Smooth muscle cell of the brain vasculature (primary cell): Measurements from ENCODE around the gene PDGFC.

Source experiments
- DNase-seq: peaks from one replicate; pipeline ENCODE4 v3.0.0-alpha.2; 2012; ENCODE audit warnings: low read depth, low spot score

PDGFC gene

DNA sequence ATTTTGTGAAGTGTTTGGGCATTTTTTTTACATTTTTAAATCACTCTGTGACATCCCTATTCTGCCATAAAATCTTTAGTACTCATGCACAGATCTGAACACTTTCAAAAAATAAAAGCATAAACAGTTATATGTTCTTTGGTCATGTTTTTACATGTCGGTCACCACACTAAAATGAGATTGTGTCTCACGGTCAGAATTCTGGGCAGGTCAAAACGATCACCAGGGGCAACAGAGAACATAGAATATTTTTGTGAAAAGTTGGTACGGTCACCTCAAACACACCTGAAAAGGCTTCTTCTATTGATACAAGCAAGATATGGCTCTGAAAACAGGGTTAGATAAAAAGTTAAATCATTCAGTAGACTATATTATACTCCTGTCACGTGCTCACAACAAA is 189.1 kb downstream of the PDGFC start:
- no peak for DNase-seq

DNA sequence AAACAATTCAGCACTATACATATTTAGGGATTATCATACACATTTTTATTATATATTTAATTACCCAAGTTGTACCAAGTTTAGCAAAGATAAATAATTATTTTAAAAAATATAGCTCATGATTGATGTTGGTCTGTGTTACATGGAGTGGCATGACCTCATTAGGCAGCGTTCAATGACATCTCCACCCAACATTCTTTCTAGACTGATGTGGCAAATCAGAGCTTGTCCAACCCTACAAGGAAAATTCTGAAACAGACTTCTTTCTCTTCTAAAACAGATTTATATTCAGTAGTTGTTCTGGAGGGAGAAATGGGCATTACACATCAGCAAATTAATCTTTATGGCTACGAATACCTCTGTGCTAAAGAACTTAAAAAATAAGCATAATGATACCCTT is 189.7 kb downstream of the PDGFC start:
- no peak for DNase-seq

DNA sequence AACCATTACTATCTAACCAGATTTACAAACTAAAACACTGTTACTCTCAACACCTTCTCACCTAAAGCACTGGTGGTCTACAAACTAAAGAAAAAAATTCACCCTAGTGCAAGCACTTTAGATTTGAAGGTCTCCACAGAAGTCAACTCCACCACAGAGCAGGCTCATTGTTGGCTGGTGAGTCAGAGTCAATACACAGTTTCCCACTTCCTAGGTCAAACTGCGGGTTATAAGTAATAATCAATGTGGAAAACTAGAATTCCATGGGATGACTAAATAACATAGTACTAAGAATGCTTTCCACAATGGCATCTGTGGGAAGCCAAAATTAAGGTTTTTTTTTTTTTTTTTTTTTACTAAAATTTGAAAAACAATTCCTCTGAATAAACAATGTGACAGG is 191.8 kb downstream of the PDGFC start:
- no peak for DNase-seq

DNA sequence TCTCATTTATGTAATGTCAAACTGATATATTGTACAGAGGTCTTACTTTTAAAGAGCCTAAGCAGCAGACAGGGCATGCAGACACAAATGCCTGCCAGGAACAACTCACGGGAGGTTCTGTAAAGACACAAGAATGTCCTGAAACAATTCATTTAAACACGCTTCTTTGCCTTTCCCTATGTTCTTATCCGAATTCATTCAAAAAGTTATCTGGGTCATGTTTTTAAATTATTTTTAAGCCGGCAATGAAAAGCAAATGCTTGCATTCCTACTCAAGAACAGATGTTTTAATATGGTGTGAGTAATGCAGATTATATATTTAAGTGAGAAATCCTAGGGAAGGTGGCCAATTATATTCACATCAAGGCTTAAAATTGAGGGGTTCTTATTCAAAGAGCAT is 192.6 kb downstream of the PDGFC start:
- DNase-seq = no peak

DNA sequence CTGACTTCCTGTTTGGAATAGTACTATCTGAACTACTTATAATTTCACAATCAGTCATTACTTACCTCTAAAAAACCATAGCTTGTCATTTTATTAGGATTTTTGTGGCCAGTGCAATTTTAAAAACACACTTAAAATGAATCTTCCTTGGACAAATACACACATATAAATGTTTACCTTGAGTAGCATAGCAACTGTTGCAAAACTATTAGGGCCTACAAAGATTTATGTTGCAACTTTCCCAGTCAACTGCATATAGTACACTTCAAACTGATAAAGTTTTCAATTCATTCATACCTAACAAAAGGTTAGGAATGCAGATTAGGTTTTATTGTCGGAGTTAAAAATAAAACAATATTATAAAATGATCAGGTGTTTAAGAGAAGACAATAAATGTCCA is 193.0 kb downstream of the PDGFC start:
- DNase-seq = no peak

DNA sequence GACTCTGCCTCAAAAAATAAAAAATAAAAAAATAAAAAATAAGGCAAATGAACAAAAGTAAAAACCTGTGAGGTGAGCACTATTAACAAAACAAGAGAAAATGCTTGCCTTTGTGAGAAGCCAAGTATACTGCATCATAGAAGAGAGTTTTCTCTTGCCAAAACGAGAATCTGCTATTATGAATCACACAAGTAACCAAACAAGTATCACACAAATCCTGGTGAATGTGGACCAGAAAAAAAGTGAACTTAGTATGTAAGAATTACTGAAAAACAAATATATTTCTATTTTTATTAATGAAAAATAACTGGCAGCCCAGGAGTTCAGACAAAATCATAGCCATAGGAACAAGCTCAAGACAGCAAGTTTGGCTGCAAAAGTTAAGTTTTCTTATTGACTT is 193.5 kb downstream of the PDGFC start:
- no peak for DNase-seq

DNA sequence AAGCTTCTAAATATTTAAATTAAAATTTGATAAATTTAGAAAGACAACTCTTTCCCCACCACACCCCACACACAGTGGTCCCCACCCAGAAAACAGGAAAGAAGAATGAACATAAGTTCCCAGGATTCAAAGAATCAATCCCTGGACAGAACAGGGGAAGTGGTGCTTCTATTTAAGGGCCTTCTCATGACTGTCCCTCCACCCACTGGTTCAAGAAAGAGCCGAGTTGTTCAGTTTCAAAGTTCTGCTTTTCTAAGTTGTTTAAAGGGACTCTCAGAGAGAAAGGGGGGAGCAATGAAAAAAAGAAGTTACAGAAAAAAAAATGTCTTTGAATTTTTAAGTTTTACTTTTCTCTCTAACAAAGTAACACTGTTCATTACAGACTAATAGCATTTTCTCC is 195.8 kb downstream of the PDGFC start:
- DNase-seq = no peak

DNA sequence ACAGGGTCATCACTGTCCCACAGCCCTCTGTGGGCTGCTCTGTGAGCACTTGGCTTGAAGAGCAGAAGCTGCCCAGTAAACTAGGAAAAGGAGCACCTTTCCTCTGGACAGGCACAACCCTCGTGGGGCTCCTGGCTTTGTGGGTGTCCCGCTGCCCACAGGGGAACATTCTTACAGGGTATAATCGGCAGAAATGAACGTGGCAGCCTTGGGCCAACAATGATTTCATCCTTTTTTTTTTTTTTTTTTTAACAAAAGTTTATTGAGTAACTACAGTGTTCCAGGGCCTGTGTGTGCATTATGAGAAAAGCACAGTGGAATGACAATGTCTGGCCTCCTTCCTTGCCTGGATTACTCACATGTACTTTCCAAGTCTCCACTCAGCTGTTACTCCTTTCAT is 197.2 kb downstream of the PDGFC start:
- no peak for DNase-seq

DNA sequence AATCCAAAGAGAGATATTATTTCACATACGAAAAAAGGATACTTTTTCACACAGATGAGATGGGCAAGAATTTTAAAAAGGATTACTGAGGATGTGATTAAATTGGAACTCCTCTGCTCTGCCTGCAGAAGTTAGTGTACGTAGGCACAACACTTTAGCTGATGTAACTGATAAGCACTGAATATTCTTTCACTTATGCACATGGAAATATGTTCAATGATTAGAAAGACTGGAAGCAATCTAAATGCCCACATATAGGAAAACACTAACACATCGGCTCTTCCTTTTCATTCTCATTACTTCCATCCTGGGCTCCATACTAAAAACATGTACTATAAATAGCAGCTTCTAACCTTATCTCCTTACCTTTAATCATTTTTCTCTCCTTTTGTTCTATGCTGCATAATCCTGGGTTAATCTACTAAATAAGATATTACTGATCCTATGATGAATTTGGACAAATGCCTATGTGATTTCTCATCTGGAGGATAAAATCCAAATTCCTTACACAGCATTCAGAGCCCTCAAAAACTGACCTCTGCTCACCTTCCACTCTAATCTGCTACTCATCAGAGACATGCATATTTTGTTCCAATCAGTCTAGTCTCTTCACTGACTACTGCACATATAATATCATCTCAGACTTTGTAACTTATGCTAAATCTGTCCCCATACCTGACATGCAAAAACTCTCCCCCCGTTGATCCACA is 197.8 kb downstream of the PDGFC start:
- no peak for DNase-seq

DNA sequence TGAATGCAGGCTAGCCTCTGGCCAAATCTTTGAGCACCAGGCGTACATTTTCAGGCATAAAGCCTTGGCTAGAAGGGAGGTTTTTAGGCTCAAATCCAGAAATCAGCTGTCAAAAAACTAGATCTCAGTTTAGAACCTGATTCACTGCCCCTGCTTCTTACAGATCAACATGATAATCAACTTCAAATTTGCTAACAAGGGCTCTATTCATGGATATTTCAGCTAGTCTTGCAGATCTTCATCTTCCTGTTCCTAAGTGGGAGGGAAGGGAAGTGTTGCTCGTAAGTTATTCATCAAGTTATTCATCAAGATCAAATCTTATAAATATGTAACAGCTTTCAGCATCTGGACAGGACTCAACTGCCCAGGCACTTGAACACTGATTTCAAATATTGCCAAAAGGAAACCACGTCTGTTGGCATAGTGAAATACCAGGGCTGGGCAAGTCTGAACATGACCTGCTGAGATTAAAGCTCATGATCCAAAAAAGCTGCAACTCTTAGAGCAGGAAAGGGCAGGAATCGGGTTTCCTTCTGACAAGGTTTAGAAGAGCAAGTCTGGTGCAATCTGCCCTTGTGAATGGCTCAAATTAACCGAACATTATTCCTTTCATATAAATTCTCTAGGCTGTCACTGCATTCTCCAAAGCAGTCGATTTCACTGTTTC is 200.3 kb downstream of the PDGFC start:
- no peak for DNase-seq

DNA sequence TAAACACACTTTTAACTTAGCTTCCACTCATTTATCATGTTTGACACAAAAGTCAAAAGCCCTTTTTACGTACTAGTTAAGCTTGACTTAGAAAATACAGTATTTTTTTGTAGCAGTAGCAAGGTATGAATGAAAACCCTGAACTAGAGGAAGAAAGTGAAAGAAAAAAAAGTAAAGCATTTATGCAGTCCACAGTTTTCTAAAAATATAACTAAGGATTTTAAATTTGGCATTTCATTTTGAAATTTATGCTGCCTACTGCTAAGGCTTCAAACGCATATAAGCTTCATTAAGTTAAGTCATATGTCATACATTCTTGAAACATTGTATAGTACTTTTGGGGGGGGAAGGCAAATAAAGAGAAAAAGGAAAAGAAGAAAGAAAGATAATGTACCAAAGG is 201.5 kb downstream of the PDGFC start:
- no peak for DNase-seq

DNA sequence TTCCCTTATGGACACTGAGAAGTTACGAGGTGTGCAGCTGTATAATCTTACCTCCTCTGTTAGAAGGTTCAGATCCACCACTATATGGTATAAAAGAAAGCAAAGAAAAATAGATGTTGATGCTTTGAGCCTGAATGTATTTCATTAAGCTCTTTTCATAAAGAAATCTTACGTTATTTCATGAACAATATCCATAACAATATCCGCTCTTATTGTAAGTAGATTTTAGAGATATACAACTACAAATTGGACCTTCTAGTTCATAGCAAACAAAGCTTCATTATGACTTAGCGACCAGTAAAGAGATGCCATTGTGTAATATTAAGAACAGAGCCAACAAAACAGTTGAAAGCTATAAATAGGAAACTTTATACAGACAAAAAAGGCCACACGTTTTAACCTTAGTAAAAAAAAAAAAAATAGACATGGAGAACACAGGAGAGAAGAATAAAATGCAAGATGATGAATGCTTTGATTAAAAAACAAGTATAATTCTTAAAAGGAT is 203.6 kb downstream of the PDGFC start:
- DNase-seq = no peak

DNA sequence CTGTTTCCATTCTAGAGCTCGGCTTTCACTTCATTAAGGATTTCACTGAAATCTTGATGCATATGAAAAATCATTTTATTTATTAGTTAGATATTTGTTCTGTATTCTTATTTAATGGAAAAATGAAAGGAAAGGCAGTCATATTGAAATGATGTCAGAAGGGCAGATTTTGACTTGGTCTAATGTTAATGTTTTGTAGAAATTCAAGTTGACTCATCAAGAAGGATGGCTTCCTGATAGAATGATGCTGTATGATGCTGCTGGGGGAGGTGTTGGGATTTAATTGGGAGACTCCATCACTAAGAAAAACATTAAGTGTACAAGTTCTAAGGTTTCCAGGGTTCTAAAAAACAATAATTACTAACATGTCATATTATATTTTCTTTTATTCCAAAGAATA is 204.8 kb downstream of the PDGFC start:
- no peak for DNase-seq

DNA sequence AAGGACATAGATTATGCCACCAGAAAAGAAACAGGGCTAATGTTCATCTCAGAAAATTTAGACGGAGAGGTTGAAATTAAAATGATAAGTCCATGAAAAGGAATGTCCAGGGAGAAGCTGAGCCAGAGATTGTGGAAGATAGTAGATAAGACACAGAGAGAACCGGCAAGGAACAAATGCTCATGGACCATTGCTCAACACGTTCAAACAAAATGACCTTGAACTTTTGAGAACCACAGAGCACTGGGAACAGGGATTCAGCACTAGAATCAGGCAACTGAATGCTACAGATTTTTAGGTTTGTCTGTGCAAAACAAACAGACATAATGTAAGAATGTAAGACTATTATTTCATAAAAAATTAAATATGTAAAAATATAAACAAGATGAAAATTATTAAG is 206.3 kb downstream of the PDGFC start:
- DNase-seq = no peak

DNA sequence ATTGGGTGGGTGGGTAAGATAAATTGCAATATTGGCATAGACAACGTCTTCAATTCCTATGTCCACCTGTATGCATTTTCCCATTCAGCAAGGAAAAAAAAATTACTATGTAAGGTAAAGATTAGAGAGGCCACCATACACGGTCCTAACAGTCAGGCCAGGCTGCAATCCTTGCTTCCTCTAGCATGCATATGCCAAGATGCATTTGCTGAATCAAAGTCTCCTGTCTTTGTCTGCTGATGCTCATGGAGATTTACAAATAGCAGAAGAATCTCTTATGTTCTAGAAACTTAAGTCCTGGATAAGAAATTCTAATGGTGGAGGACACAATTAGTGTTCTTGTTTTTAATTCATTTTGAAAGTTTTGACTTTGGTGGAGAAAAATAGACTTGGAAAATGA is 206.8 kb downstream of the PDGFC start:
- no peak for DNase-seq

DNA sequence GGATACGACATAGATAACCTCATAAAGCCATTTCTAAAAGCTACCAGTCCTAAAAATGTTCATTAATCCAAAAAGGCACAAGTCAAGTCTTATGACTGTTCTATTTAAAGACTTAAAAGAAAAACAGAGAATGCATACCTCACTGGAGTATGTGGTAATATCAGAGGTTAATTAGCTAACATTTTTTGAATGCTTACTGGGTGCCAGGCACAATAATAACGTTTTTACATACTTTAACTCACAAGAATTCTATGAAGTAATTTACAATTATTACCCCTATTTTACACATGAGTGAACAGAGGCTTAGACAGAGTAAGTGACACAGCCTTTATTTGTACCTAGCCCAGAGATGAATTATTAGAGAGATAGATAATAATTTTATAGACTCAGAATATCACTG is 207.5 kb downstream of the PDGFC start:
- DNase-seq = no peak

DNA sequence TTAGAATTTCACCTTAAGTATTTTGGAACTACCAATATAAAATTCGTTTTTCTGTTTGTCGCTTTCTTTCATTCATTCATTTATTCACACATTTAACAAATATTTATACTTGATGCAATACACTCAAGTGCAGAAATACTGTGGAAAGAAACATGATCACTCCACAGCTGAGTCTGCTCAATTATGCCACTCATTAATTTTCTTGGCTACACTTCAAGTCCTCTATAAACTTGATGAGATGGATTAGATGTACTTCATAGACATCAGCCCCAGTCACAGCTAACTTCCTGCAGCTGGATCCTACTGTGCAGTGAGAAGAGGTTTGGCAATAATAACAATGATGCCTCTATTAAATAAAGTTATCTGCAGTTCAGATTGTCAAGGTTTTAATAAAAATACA is 208.1 kb downstream of the PDGFC start:
- no peak for DNase-seq

DNA sequence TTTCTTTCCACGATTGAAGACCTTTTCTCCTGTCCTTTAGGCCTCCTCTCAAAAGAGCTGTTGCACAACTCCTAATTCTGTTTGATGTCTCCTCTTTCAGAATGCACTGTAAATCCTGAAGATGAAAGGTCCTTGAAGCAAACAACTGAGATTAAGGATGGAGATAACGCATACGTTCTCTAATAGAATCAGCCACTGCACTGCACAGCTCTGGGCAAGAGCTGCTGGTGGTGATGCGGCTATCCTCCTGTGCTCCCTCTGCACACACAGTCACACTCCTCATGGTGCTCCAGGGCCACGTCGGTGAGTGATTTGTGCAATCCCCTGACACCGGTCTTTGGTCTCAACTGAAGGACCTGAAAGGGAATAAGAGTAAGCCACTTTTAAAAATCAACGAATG is 208.7 kb downstream of the PDGFC start:
- no peak for DNase-seq

DNA sequence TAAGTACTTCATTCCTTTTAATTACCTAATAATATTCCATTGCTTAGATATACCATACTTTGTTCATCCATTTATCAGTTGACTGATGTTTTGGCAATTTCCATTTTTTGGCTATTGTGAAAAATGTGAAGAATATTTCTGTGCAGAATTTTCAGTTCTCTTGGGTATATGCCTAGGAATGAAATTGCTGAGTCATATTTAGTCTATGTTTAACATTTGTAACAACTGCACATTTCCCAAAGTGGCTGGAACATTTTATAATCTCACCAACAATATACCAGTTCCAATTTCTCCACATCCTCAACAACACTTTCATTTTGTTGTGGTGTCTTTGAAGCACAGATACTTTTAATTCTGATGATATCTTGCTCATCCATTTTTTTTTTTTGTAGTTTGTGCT is 215.5 kb downstream of the PDGFC start:
- DNase-seq = no peak

DNA sequence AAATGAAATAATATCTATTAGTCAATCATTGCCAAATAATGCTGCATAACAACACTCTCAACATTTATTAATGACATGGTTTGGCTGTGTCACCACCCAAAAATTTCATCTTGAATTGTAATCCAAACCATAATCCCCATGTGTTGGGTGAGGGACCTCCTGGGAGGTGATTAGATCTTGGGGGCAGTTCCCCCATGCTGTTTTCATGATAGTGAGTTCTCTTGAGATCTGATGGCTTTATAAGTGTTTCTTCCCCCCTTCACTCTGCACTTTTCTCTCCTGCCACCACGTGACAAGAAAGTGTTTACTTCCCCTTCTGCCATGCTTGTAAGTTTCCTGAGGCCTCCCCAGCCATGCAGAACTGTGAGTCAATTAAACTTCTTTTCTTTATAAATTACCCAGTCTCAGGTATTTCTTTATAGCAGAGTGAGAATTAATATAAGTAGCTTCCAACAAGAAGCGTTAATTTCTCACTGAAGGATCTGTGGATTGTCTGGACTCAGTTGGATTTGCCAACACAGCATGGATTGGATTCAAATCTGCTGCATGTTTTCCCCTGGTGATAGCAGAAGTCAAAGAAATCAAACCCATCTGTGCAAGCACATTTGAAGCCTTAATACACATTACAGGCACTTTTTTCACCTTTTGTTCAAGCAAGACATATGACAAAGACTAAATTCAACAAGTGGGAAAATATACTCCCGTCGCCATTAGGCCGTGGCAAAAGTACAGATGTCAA is 216.6 kb downstream of the PDGFC start:
- DNase-seq = no peak

DNA sequence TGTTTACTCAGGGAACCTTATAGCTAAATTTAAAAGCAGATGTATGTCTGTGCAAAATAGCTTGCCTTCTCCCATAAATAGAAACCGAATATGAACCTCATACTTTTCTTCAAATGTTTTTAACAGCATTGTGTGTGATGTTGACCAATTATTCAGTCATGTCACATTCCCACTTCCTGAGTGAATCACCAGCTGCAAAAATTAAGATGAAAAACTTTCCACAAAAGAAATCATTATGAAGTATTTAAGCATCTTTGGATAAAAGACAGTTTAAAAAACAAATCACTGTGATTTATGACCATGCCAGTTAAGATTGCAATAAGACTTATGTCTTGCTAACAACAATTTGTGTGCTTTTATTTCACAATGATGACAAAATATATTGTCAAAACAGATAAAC is 220.1 kb downstream of the PDGFC start:
- DNase-seq = no peak

DNA sequence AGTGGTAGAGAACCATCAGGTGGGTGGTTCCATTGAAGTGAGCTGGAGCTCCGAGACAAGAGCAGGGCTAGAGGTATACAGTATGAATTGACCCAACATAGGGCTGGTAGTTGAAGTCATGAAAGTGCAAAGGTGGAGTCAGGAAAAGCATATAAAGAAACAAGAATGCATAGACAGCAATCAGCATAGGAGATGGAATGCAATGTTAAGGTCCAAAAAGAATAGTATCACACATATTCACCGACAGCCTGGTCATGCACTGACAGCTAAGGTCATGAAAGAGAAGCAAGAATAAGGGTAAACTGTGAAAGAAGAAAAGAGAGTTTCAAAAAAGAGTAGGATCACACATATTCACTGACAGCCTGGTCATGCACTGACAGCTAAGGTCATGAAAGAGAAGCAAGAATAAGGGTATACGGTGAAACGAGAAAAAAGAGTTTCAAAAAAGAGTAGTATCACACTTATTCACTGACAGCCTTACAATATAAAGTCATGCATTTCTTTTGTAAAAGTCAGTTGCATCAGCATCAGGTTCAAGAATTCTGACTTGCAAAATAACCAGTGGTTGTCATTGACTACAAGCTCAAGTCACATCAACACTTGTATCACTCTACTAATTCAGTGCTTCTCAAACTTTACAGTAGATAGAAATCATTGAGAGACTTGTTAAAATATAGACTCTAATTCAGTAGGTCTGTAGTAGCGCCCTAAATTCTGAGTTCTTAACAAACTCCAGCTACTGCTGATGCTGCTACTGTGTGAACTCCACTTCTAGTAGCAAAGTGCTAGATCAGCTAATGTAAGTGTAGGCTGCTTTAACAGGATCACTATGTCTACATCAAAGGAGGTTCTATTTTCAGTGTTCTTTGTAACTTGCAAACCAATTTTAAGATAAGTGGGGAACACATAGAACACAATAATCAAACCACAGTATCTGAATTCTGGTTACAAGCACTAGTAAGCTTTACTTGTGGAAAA is 221.9 kb downstream of the PDGFC start:
- no peak for DNase-seq
